22Rv1 (cell line): ENCODE data around the gene NDP.

Experiments used
- CTCF ChIP-seq: fragments of 450-650 bp; IDR thresholded peaks from 2 replicates; pipeline ENCODE4 v1.5.1; 2017; ENCODE audit warnings: mild to moderate bottlenecking
- ZFX ChIP-seq: fragments of 450-650 bp; IDR thresholded peaks from 2 replicates; pipeline ENCODE4 v1.6.1; 2017; ENCODE audit warnings: antibody characterized with exemption, borderline replicate concordance

- no peak for TF ChIP-seq CTCF
- TF ChIP-seq ZFX = no peak
These were observed 12.3 kb upstream of the NDP start for GRCh38 chrX:43985511-43985910.
